Activated naive CD4-positive, alpha-beta T cell treated with anti-CD3 and anti-CD28 coated beads, Interleukin-2, amount 50 U/mL, for 16 hours (primary cell): Measurements from ENCODE around the gene NFASC.

ENCODE experiments used
- DNase-seq: peaks from one replicate; pipeline ENCODE4 v3.0.0-alpha.2; 2020

Gene NFASC

GRCh38 chr1:204891860-204892259 lies 21.2 kb downstream of the NFASC start:
- DNase-seq = no peak

DNA sequence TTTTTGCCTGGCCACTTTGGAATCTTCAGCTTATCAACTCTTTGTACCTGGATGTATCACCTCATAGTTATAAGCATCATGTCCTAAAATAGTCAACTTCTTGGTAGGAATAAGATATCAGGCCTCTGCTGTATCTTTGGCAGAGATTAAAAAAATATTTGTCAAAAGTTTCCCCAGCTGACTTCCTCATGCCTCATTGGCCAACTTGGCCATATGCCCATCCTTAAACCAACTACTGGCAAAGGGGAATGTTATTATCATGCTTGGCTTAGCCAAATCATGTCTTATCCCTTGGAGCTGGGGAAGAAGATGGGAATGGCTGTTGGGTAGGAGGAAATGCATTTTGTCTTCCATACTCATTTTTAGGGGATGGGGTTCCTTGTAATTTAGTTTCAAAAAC lies 23.4 kb downstream of the NFASC start:
- no peak for DNase-seq

DNA sequence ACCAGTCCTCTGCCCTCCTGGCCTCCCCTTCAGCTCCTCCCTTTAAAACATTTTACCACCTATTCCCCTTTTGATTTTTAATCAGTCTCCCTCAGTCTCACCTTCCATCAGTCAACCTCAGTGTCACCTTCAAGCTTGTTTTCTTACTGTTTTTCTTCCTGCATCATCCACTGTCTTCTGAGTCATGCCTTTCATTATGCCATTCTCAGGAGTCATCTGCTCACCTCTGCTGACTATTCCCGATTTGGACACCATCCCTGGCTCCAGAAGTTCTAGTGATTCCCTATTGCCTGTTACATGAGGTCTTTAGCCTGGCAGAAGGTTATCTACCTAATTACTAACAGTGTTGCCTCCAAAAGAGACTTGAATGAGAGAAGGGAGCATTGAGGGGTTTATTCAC lies 23.9 kb downstream of the NFASC start:
- no peak for DNase-seq

DNA sequence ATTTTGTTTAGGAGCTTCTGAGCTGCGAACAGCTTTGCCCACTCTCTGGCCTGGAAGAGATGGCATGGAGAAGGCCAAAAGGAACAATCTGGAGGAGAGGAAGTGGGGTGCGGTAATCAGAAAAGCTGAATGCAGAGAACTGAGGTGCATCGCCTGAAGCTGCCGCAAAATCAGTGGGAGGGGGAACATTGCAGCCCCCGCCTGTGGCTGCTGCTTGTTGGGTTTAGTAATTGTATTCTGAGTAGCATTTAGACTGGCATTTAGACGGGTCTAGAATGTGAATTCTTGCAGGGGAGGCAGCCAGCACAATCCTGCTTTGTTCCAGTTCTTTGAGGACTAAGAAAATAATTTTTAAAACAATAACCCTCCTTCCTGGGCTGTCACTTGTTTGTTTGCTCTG lies 25.4 kb downstream of the NFASC start:
- DNase-seq = no peak

DNA sequence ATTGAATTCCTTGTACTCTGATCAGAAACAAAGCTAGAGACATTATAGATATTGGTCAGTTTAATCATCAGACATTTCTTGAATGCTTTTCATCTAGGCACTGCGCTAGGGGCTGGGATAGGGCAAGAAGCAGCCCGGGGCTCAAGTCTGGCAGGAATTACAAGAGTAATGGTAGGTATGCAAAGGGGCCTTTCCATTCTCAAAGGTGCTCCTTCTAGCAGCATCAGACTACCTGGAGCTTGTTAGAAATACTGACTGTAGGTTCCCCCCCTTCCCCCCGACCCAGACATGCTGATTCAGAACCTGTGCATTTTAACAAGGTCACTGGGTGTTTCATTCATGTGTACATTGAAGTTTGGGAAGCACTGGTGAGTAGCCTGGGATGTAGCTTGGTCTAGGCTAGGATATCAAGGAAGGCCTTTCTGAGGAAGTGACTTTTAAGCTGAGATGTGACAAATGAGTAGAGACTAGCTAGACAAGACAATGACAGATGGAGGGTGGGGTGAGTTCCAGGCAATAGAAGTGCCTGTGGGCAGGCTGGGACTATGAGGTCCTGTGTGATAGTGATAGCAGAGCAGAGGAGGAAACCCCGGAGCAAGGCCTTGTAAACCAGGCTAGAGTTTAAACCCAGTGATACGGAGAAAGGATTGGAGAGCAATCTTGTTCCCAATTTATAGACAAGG lies 26.3 kb downstream of the NFASC start:
- DNase-seq = no peak

- no peak for DNase-seq
Measured at GRCh38 chr1:204900721-204901120, 30.1 kb downstream of the NFASC start.

DNA sequence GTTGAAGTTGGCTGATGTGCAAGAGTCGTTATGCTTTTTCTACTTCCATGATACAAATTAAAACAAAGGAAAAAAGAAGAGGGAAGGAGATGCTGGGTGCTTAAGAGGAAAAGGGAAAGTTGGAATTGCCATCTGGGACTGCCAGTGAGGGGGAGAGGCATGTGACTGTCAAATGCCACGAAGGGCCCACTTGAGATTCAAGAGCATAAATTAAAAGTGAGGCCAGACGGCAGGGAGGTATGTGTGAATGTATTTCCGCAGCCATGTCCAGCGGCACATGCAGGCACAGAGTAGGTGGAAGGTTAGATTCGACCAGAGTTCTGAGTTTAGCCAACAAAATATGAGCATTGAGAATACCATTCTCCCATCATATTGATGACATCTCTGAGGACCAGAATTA lies 32.0 kb downstream of the NFASC start:
- no peak for DNase-seq

DNA sequence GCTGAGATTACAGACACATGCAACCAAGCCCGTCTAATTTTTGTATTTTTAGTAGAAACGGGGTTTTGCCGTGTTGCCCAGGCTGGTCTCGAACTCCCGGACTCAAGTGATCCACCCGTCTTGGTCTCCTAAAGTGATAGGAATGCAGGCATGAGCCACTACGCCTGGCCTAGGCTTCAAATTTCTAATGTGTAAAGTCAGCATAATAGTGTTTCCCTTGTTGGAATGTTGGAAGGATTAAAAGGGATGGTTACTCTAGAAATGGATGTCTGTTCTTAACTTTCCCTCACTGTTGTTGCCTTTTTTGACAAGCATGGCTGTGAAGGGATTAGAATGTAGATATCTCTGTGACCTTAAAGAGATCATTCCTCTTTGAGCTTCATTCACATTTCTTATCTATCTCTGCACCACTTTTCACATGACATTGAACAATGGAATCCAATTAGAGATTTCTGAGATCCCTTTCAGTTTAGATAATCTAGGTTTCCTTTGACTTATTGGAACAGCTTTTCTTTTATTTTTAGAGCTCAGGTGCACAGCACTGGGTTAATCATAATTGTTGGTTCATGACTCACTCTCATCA lies 33.7 kb downstream of the NFASC start:
- DNase-seq = no peak

DNA sequence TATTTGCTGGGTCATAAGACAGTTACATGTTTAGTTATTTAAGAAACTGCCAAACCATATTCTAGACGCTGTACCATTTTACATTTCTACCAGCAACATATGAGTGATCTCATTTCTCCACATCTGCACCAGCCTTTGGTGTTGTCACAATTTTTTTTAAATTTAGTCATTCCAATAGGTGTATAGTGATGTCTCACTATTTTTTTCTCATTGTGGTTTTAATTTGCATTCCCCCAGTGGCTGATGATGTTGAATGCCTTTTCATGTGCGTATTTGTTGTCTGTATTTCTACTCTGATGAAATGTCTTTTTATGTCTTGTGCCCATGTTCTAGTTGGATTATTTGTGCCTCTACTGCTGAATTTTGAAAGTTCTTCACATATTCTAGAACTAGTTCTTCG lies 38.4 kb downstream of the NFASC start:
- DNase-seq = no peak

DNA sequence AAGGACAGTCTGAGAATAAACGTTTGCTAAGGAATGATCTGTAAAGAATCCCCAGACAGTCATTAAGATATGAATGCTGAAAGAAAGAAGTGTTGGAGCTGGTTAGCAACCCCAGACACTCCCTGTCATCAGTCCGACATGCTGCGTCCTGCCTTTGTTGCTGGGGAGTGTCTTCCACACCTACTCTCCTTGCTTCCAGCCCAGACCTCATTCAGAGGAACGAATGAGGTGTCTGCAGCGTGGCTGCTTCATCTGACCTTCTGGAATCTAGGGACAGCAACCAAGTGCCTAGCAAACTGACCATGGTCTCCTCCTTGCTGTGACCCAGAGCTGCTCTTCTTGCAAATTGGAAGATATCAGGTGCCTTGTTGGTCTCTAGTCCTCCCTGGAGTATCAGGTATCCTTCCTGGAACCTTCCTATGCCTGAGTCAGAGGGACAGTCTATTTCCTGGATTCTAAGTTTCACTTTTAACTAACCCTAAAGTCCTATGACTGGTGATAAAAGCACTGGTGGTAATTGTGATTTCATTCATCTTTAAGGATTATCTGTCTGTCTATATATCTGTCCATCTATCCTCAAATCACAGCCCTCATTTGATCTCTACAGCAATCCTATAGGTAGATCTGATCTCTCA lies 45.3 kb downstream of the NFASC start:
- no peak for DNase-seq

DNA sequence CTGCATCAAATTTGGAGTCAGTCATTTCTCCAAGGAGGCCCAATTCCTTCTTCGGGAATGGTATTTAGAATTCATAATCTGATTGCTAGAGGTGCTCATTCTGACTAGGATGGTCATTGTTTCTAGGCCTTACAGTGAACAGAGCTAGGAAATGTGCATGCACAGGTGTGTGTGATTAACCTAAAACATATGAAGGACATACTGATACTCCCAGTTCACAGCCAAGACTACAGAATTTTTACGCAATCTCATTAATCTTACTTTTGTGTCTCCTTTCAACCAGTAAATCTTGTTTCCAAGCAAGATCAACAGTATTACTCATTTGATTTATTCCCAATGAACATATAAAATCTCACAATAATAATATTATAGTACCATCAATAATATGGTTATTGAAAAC lies 47.1 kb downstream of the NFASC start:
- no peak for DNase-seq

DNA sequence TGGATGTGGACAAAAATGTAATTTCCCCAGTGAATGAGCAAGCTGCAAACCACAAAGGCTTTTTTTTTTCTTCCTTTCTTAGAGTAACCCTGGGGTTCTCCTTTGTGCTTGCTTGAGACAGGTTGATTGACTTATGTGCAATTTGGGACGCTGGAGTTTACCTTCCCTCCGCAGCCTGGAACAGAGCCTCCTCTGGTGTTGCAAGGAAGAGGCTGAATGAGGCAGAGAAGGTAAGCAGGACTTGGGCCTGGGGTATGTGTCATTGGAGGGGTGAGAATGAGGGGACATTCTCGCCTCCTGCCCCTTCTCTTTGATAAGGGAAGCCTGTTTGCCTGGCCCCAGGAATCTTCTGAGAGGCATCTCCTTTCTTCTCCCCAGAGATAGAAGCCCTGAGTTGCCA lies 49.8 kb downstream of the NFASC start:
- no peak for DNase-seq

DNA sequence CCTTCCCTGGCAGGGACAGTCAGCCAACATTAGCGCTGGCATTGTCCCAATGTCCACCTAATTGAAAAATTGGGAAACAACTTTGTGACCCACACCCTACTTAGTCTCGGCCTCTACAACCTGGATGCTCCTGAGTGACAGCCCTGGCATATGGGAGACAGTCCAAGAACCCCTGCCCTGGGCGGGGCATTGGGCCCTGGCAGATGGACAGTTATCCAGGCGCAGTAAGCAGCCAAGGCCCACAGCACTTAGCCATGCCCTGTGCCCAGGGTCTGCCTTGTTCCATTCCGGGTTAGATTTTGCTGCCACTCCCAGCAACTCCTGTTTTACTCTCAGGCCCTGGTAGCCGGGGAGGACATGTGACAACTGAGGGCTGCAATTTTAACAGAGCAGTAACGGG lies 50.3 kb downstream of the NFASC start:
- DNase-seq = no peak

DNA sequence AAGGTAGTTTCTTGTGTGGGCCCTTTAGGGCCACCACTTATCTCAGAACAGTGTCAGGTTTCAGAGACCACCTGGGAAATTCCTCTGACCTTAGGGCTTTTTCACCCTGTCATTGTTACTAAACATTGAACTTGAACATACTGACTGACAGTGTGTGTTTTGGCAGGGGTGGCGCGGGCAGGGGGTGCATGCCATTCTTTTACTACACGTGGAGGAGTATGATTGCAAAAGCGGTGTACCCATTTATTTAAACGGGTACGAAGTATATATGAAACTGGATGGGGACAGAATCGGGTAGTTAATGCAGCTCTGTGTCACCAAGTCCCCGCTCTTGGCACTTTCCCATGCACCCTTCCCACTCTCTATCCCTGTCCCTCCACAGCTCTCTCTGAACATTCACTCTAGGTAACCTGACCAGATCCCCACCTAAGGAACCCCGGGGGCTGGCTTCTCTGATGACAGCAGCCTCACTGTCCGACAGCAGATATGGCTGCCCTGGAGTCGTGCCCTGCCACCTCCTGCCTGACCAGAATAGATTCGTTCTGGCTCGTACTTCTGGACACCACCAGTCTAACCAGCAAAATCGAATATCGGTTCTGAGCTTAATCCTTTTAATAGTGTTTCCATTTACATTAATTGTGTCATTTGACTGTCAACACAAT lies 51.3 kb downstream of the NFASC start:
- DNase-seq = no peak

DNA sequence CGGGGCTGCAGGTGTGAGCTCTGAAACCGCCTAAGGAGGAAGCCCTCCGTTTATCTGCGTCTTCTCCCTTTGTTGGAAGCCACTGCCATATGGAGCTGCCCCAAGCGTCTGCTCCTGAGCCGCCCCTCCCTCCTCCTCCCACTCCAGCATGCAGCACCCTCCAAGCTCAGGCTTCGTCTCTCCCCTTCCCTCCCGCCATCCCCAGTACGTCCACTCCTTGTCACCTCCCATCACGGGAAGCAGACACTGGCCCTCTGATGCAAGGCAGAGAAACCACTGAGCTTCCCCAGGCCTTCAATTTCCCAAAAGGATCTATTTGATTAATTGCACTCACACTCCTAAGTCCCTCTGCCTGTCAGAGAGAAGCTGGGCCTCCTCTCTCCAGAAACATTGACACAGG lies 52.5 kb downstream of the NFASC start:
- no peak for DNase-seq

DNA sequence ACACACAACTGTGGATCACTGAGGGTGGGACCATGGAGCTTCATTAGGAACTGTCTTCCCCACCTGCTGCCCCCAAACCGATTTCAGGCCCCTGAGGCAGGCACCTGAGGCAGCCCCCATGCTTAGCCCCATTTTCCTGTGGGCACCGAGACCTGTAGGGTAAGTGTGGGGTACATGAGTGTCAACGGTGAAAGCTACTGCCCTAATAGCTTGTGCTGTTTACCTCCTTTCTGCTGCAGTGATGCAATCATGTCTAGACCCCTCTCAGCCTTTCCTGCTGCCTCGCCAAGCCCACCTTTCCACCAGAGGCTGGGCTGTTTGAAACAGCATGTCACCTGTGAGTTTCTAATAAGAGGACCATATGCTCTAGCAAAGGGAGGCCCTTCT lies 53.0 kb downstream of the NFASC start:
- no peak for DNase-seq

GRCh38 chr1:204924013-204924759 lies 53.5 kb downstream of the NFASC start:
- no peak for DNase-seq

DNA sequence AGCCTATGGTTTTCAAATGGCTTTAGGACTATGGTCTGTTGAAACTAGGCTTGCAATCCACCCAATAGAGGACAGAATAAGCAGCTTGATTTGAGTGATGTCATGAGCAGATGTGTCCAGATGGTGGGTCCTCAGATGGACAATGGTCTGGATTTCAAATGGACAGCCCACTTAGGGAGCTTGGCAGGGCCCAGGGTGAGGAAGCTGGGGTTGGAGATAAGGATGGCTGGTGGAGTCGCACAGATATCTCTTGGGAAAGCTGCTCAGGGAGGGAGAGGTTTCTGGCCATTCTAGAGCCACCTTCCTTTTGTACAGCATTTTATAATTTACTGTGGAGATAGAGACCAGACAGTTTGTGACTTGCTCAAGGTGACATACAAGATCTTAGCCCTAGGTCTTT lies 55.0 kb downstream of the NFASC start:
- DNase-seq = no peak

- no peak for DNase-seq
Measured at GRCh38 chr1:204927673-204928641, 57.3 kb downstream of the NFASC start.

GRCh38 chr1:204928671-204929486 lies 58.2 kb downstream of the NFASC start:
- no peak for DNase-seq

DNA sequence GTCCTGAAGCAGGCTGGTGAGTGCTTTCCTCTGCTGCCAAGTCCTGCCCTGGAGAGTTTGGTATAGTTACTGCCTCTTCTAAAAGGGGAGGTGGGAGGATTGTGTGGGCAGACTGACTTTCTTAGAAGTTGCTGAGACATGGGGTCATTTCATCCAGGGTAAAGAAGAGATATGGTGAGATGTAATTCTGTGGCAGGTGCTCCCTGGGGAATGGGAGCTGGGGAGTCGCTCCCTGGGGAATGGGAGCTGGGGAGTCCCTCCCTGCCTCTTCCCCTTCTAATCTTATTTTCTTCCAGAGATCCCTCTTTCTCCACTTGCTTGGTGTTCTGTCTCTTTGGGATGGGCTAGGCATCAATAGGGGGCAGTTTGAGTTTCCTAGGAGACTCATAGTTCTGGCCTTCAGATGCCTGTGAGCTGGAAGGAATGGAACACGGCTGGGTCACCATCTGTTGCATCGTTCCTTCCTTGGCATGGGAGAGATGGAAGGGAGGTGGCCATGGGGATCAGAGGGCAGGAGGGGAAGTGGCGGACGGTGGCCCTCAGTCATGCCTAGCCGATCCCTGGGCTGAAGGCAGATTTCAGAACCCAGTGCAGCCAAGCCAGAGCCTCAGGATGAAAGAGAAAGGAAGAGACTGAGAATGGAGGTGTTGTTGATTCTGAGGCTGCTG lies 59.0 kb downstream of the NFASC start:
- no peak for DNase-seq
